HG03066 (cell line): ENCODE measurements around the gene FAM210A.

ENCODE experiments used
- ATAC-seq: cut with Tn5 transposase; IDR thresholded peaks from one replicate; pipeline ENCODE4 v1.9.1; 2021; ENCODE audit warnings: low read depth; ENCODE audit not compliant: unreplicated experiment

The FAM210A gene

GRCh38 chr18:13624563-13625237, 101.7 kb downstream of the FAM210A start:
- no peak for ATAC-seq

- no peak for ATAC-seq
These were observed 102.5 kb downstream of the FAM210A start for GRCh38 chr18:13623871-13624270.

GRCh38 chr18:13623348-13623747, 103.0 kb downstream of the FAM210A start:
- ATAC-seq: no peak

- no peak for ATAC-seq
These were observed 103.6 kb downstream of the FAM210A start for GRCh38 chr18:13622751-13623150.

GRCh38 chr18:13621886-13622619, 104.3 kb downstream of the FAM210A start:
- no peak for ATAC-seq

GRCh38 chr18:13621446-13621849, 104.9 kb downstream of the FAM210A start:
- ATAC-seq: no peak

- no peak for ATAC-seq
These were observed 105.4 kb downstream of the FAM210A start for GRCh38 chr18:13620818-13621445.

- ATAC-seq: no peak
These were observed 106.1 kb downstream of the FAM210A start for GRCh38 chr18:13620206-13620672.

GRCh38 chr18:13619505-13620205, 106.7 kb downstream of the FAM210A start:
- no peak for ATAC-seq

GRCh38 chr18:13618760-13619438, 107.5 kb downstream of the FAM210A start:
- ATAC-seq: no peak

GRCh38 chr18:13617826-13618515, 108.4 kb downstream of the FAM210A start:
- no peak for ATAC-seq

- no peak for ATAC-seq
These were observed 109.8 kb downstream of the FAM210A start for GRCh38 chr18:13616525-13617035.

- ATAC-seq: no peak
These were observed 110.3 kb downstream of the FAM210A start for GRCh38 chr18:13616041-13616440.

GRCh38 chr18:13615432-13615861, 110.9 kb downstream of the FAM210A start:
- no peak for ATAC-seq

- ATAC-seq: no peak
These were observed 111.6 kb downstream of the FAM210A start for GRCh38 chr18:13614641-13615288.

GRCh38 chr18:13613591-13614501, 112.5 kb downstream of the FAM210A start:
- ATAC-seq: peak; percentile 23
